Mononuclear cell (primary cell): ENCODE measurements around the gene GGT6. TPM values are rescaled to one million over a fixed set of nuclear protein-coding genes. Genes with fewer than 3 reads are reported as not detected.
"Not testable (repeated sequence)": the region's sequence is repeated elsewhere in the genome, so short reads cannot be mapped to it uniquely, and the experiment has no call there.

Experiments
- H3K27me3 ChIP-seq: 2 replicates; pipeline ENCODE4 v1.6.0; 2011; ENCODE audit warnings: low read length, control low read depth; ENCODE audit not compliant: insufficient read depth
- H3K4me1 ChIP-seq: 2 replicates; pipeline ENCODE4 v1.5.1; 2011; ENCODE audit warnings: mild to moderate bottlenecking, low read length, control low read depth; ENCODE audit not compliant: insufficient read depth
- H3K4me3 ChIP-seq: 2 replicates; pipeline ENCODE4 v1.5.1; 2011; ENCODE audit warnings: mild to moderate bottlenecking, low read length, moderate library complexity
- H3K9me3 ChIP-seq: 2 replicates; pipeline ENCODE4 v1.5.1; 2011; ENCODE audit warnings: low read depth, mild to moderate bottlenecking, control low read depth, low read length
- total RNA-seq: library from RNA; depleted of rRNA; stranded (reverse); fragments of >200 nt; gene quantifications from one replicate; pipeline ENCODE4 v1.2.3, GENCODE V29; 2012

Gene GGT6
- total RNA-seq, 1 donor, result not detected

- no peaks in the 10 kb centered on the region for H3K9me3 ChIP-seq
- H3K4me3 ChIP-seq, result no peak overlapping the region
- no peaks in the 10 kb centered on the region for H3K4me1 ChIP-seq
- H3K27me3 ChIP-seq, result peaks cover 26% of the 10 kb centered on the region
Measured at GRCh38 chr17:4585638-4585994, 25.2 kb upstream of the GGT6 start.

GRCh38 chr17:4584917-4585637, 24.7 kb upstream of the GGT6 start:
- Histone ChIP-seq H3K9me3 (no peaks in the 10 kb centered on the region), H3K4me3 (no peak overlapping the region), H3K4me1 (no peaks in the 10 kb centered on the region), H3K27me3 (peaks cover 26% of the 10 kb centered on the region)

- H3K27me3 ChIP-seq, result peaks cover 26% of the 10 kb centered on the region
- H3K4me1 ChIP-seq, result no peaks in the 10 kb centered on the region
- H3K4me3 ChIP-seq, result no peak within 1 kb of the TSS
- no peaks in the 10 kb centered on the region for H3K9me3 ChIP-seq
Measured at GRCh38 chr17:4584101-4584916, 23.9 kb upstream of the GGT6 start, which contains the start of gene SMTNL2. Gene SMTNL2 (plus strand): TSS chr17:4584529. CDS start chr17:4584606, 77 bp downstream.

GRCh38 chr17:4583782-4584100, 23.4 kb upstream of the GGT6 start:
- H3K27me3 ChIP-seq, result peaks cover 26% of the 10 kb centered on the region
- no peaks in the 10 kb centered on the region for H3K9me3 ChIP-seq
- H3K4me1 ChIP-seq, result no peaks in the 10 kb centered on the region
- no peak overlapping the region for H3K4me3 ChIP-seq

GRCh38 chr17:4583206-4583605, 22.8 kb upstream of the GGT6 start:
- no peak overlapping the region for H3K4me3 ChIP-seq
- peaks cover 26% of the 10 kb centered on the region for H3K27me3 ChIP-seq
- H3K4me1 ChIP-seq, result no peaks in the 10 kb centered on the region
- no peaks in the 10 kb centered on the region for H3K9me3 ChIP-seq

GRCh38 chr17:4582691-4583090, 22.3 kb upstream of the GGT6 start:
- Histone ChIP-seq H3K4me1 (no peaks in the 10 kb centered on the region), H3K4me3 (no peak overlapping the region), H3K9me3 (no peaks in the 10 kb centered on the region), H3K27me3 (peaks cover 26% of the 10 kb centered on the region)

GRCh38 chr17:4582101-4582501, 21.7 kb upstream of the GGT6 start:
- peaks cover 26% of the 10 kb centered on the region for H3K27me3 ChIP-seq
- H3K9me3 ChIP-seq, result no peaks in the 10 kb centered on the region
- H3K4me1 ChIP-seq, result no peaks in the 10 kb centered on the region
- no peak overlapping the region for H3K4me3 ChIP-seq

GRCh38 chr17:4580291-4580690, 19.9 kb upstream of the GGT6 start:
- no peak overlapping the region for H3K4me3 ChIP-seq
- H3K9me3 ChIP-seq, result no peaks in the 10 kb centered on the region
- H3K4me1 ChIP-seq, result no peaks in the 10 kb centered on the region
- H3K27me3 ChIP-seq, result peaks cover 18% of the 10 kb centered on the region

- Histone ChIP-seq H3K27me3 (peaks cover 13% of the 10 kb centered on the region), H3K9me3 (no peaks in the 10 kb centered on the region), H3K4me3 (no peak overlapping the region), H3K4me1 (no peaks in the 10 kb centered on the region)
Measured at GRCh38 chr17:4579678-4580077, 19.3 kb upstream of the GGT6 start.

GRCh38 chr17:4578349-4578748, 18.0 kb upstream of the GGT6 start:
- H3K9me3 ChIP-seq, H3K4me1 ChIP-seq, H3K27me3 ChIP-seq, H3K4me3 ChIP-seq: not testable (repeated sequence)

GRCh38 chr17:4577386-4577993, 17.1 kb upstream of the GGT6 start:
- Histone ChIP-seq H3K27me3 (no peaks in the 10 kb centered on the region), H3K9me3 (no peaks in the 10 kb centered on the region), H3K4me1 (no peaks in the 10 kb centered on the region), H3K4me3 (no peak overlapping the region)

GRCh38 chr17:4576729-4577322, 16.4 kb upstream of the GGT6 start:
- H3K4me1 ChIP-seq, result no peaks in the 10 kb centered on the region

GRCh38 chr17:4576161-4576558, 15.8 kb upstream of the GGT6 start:
- Histone ChIP-seq H3K9me3 (no peaks in the 10 kb centered on the region), H3K4me3 (no peak overlapping the region), H3K4me1 (no peaks in the 10 kb centered on the region), H3K27me3 (no peaks in the 10 kb centered on the region)

More at GRCh38 chr17:4576729-4577322, 16.4 kb upstream of the GGT6 start:
- Histone ChIP-seq H3K4me3 (no peak overlapping the region), H3K27me3 (no peaks in the 10 kb centered on the region), H3K9me3 (no peaks in the 10 kb centered on the region)

- no peaks in the 10 kb centered on the region for H3K4me1 ChIP-seq
- H3K4me3 ChIP-seq, result no peak overlapping the region
- no peaks in the 10 kb centered on the region for H3K27me3 ChIP-seq
- H3K9me3 ChIP-seq, result no peaks in the 10 kb centered on the region
Measured at GRCh38 chr17:4574448-4575045, 14.2 kb upstream of the GGT6 start.

- H3K9me3 ChIP-seq, result no peaks in the 10 kb centered on the region
- H3K4me1 ChIP-seq, result no peaks in the 10 kb centered on the region
- H3K27me3 ChIP-seq, result no peaks in the 10 kb centered on the region
- H3K4me3 ChIP-seq, result no peak overlapping the region
Measured at GRCh38 chr17:4573669-4574068, 13.3 kb upstream of the GGT6 start.
